C4-2B (cell line): Measurements from ENCODE around the gene SPNS3.

Experiments
- ZFX ChIP-seq: fragments of 450-650 bp; IDR thresholded peaks from 2 replicates; pipeline ENCODE4 v1.6.1; 2017
- TF ChIP-seq, protein P1 (sequence below): fragments of 450-650 bp; conservative IDR thresholded peaks from 2 replicates; pipeline ENCODE4 v1.5.1; 2017; ENCODE audit warnings: mild to moderate bottlenecking

GRCh38 chr17:4505187-4505586 is 71.4 kb downstream of the SPNS3 start:
- TF ChIP-seq, protein P1, sequence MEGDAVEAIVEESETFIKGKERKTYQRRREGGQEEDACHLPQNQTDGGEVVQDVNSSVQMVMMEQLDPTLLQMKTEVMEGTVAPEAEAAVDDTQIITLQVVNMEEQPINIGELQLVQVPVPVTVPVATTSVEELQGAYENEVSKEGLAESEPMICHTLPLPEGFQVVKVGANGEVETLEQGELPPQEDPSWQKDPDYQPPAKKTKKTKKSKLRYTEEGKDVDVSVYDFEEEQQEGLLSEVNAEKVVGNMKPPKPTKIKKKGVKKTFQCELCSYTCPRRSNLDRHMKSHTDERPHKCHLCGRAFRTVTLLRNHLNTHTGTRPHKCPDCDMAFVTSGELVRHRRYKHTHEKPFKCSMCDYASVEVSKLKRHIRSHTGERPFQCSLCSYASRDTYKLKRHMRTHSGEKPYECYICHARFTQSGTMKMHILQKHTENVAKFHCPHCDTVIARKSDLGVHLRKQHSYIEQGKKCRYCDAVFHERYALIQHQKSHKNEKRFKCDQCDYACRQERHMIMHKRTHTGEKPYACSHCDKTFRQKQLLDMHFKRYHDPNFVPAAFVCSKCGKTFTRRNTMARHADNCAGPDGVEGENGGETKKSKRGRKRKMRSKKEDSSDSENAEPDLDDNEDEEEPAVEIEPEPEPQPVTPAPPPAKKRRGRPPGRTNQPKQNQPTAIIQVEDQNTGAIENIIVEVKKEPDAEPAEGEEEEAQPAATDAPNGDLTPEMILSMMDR: no peak
- TF ChIP-seq ZFX: no peak
